K562 (cell line): ENCODE results near the gene MUC15. TPM values are rescaled to one million over a fixed set of nuclear protein-coding genes. Genes with fewer than 3 reads are reported as not detected.

Experiments
- ATAC-seq: fragments of 200-7000 bp; cut with Tn5 transposase; 3 replicates; pipeline ENCODE4 v1.9.1; 2020; ENCODE audit warnings: moderate library complexity
- BruUV-seq: library from RNA; stranded (reverse); fragments of 400-500 nt; replicated peaks from 2 replicates; lab custom pipeline; 2021; lab: Mats Ljungman, UMichigan
- CTCF ChIA-PET: fragments of 300-600 bp; formaldehyde crosslinking; extraction: SDS; loops from one replicate; lab custom pipeline; 2021; ENCODE audit warnings: low intra/inter-chr PET ratio; lab: Yijun Ruan, JAX
- POLR2A ChIA-PET: fragments of 300-600, 350-650 bp; sonication (Branson Sonifier 250); formaldehyde crosslinking; extraction: SDS; loops from one replicate; lab custom pipeline; 2021; ENCODE audit warnings: antibody characterized with exemption, inconsistent platforms; lab: Yijun Ruan, JAX
- DNase-seq, 4 experiments: peaks; one replicate each; pipeline versions ENCODE4 v3.0.0 to v3.0.0-alpha.2; 2011 to 2018; ENCODE audit warnings: low spot score in 3 of 4, mixed read lengths in 3 of 4; ENCODE audit errors: extremely low read depth in 1 of 4
- FAIRE-seq: peaks from 2 replicates; lab custom pipeline; 2011; peaks lifted over from hg19 to GRCh38; lab: Jason Lieb, UNC
- H2AFZ ChIP-seq: 2 replicates; pipeline ENCODE4 v1.6.0; 2011; ENCODE audit warnings: low read depth, low read length, control low read depth, inconsistent platforms
- H3K27ac ChIP-seq: fragments of 200-600 bp; 3 replicates; pipeline ENCODE4 v1.8.0; 2011; ENCODE audit warnings: low read depth, mild to moderate bottlenecking, control low read depth, inconsistent platforms, low read length, moderate library complexity, mixed read lengths; ENCODE audit errors: extremely low read depth
- H3K27me3 ChIP-seq, 2 experiments: fragments of 300-600 bp in 1 of 2; 2 replicates in 1 of 2; 3 replicates in 1 of 2; pipeline versions ENCODE4 v1.6.0 to v1.8.0; 2011; ENCODE audit warnings: inconsistent platforms in 2 of 2, low read length in 2 of 2, mild to moderate bottlenecking in 1 of 2, mixed read lengths in 1 of 2, moderate library complexity in 1 of 2; ENCODE audit not compliant: control insufficient read depth in 2 of 2, insufficient read depth in 2 of 2
- H3K36me3 ChIP-seq: fragments of 300-600 bp; 3 replicates; pipeline ENCODE4 v1.8.0; 2011; ENCODE audit warnings: mild to moderate bottlenecking, low read length, inconsistent platforms; ENCODE audit not compliant: control insufficient read depth, insufficient read depth
- H3K4me1 ChIP-seq, 2 experiments: fragments of 200-600 bp in 1 of 2; replicated peaks in 1 of 2; 2 replicates in 1 of 2; 3 replicates in 1 of 2; pipeline versions ENCODE4 v1.5.1 to v1.8.0; 2011; ENCODE audit warnings: inconsistent platforms in 2 of 2, low read length in 2 of 2, mild to moderate bottlenecking in 1 of 2, mixed read lengths in 1 of 2, moderate library complexity in 1 of 2; ENCODE audit not compliant: control insufficient read depth in 2 of 2, insufficient read depth in 2 of 2
- H3K4me2 ChIP-seq: 2 replicates; pipeline ENCODE4 v1.6.1; 2011; ENCODE audit warnings: low read length, control low read depth, inconsistent platforms, mixed read lengths; ENCODE audit not compliant: insufficient read depth
- H3K4me3 ChIP-seq: fragments of 200-600 bp; sonication (generic), shearing (Covaris generic); 2 replicates; pipeline ENCODE4 v1.5.1; 2016; ENCODE audit warnings: control low read depth, inconsistent platforms
- H3K79me2 ChIP-seq: fragments of 200-600 bp; 3 replicates; pipeline ENCODE4 v1.8.0; 2011; ENCODE audit warnings: low read length, inconsistent platforms; ENCODE audit not compliant: control insufficient read depth, insufficient read depth
- H3K9ac ChIP-seq, 2 experiments: 2 replicates each; pipeline versions ENCODE4 v1.6.0 to v1.6.1; 2011; ENCODE audit warnings: low read depth in 2 of 2, low read length in 2 of 2, control low read depth in 1 of 2, inconsistent platforms in 1 of 2, mild to moderate bottlenecking in 1 of 2, mixed read lengths in 1 of 2; ENCODE audit not compliant: insufficient read depth in 1 of 2
- H3K9me1 ChIP-seq: one replicate; pipeline ENCODE4 v1.6.0; 2011; ENCODE audit warnings: inconsistent platforms, mild to moderate bottlenecking, low read length, moderate library complexity; ENCODE audit not compliant: control insufficient read depth, insufficient read depth
- H3K9me3 ChIP-seq: replicated peaks from 2 replicates; pipeline ENCODE4 v1.5.1; 2011; ENCODE audit warnings: low read depth, low read length, inconsistent platforms; ENCODE audit not compliant: control insufficient read depth, insufficient read depth
- H4K20me1 ChIP-seq: replicated peaks from 2 replicates; pipeline ENCODE4 v1.6.1; 2011; ENCODE audit warnings: low read length, inconsistent platforms, mixed read lengths; ENCODE audit not compliant: control insufficient read depth, insufficient read depth
- GATA2 ChIP-seq: sonication (generic); formaldehyde crosslinking; IDR thresholded peaks from 2 replicates; pipeline ENCODE4 v1.4.0; 2020; ENCODE audit warnings: mild to moderate bottlenecking, missing genetic modification reagents
- RBM34 ChIP-seq: fragments of 200-400 bp; formaldehyde crosslinking; IDR thresholded peaks from 2 replicates; pipeline ENCODE4 v1.6.1; 2018; ENCODE audit warnings: low read length, borderline replicate concordance; ENCODE audit not compliant: insufficient read depth
- SMARCE1 ChIP-seq: fragments of 450-650 bp; IDR thresholded peaks from 2 replicates; pipeline ENCODE4 v1.7.1; 2016; ENCODE audit warnings: mild to moderate bottlenecking
- ZEB2 ChIP-seq: fragments of 450-650 bp; IDR thresholded peaks from 2 replicates; pipeline ENCODE4 v1.6.1; 2016
- ZNF830 ChIP-seq: fragments of 250-450 bp; sonication (Bioruptor Pico); IDR thresholded peaks from 2 replicates; pipeline ENCODE4 v1.5.0; 2021; ENCODE audit warnings: mild to moderate bottlenecking
- ZSCAN32 ChIP-seq: fragments of 450-650 bp; formaldehyde crosslinking; IDR thresholded peaks from 2 replicates; pipeline ENCODE4 v1.4.0; 2020; ENCODE audit warnings: mild to moderate bottlenecking, moderate library complexity
- WGBS: fragments of 100-300 bp; shearing (Covaris generic); methylation state at CpG from one replicate; pipeline ENCODE4 v1.1.6; 2016; ENCODE audit warnings: low coverage, mixed read lengths; ENCODE audit not compliant: insufficient coverage; ENCODE audit errors: missing lambda C conversion rate; 5-methylcytosine and 5-hydroxymethylcytosine counted together
- in situ Hi-C: fragments of 300-500 bp; cut with MboI; formaldehyde crosslinking; loops from 4 replicates; pipeline ENCODE4 v1.15.0; 2018; ENCODE audit warnings: inconsistent platforms, mixed read lengths
- intact Hi-C: fragments of 100-400 bp; cut with micrococcal nuclease; formaldehyde crosslinking; loops from 2 replicates; pipeline ENCODE4 v1.14.2; 2022
- polyA plus RNA-seq, 8 experiments: library from polyadenylated mRNA; depleted of rRNA in 4 of 8; stranded (reverse) in 5 of 8; unstranded in 3 of 8; fragments of >200 nt; fragmentation: Nextera tagmentation in 2 of 8; fragmentation: Illumina TruSeq in 1 of 8; extraction: Ambion mirVana in 2 of 8; extraction: Trizol in 1 of 8; gene quantifications; 2 replicates each; pipeline versions ENCODE4 v1.2.1 to v1.2.3, GENCODE V29; 2011 to 2014; ENCODE audit warnings: inconsistent platforms in 1 of 8, missing spikeins in 1 of 8
- total RNA-seq, 7 experiments: library from RNA; depleted of rRNA in 6 of 7; stranded (reverse); fragments of >200 nt in 6 of 7; fragmentation: Illumina TruSeq in 2 of 7; extraction: Trizol in 2 of 7; gene quantifications; 2 replicates each; pipeline versions ENCODE4 v1.2.1 to v1.2.3, GENCODE V29; 2011 to 2021; ENCODE audit warnings: low replicate concordance in 1 of 7
- TF ChIP-seq, protein P1 (sequence below): fragments of 250-450 bp; sonication (Bioruptor Pico); IDR thresholded peaks from 2 replicates; pipeline ENCODE4 v1.5.0; 2021
- TF ChIP-seq, protein P2 (sequence below): IDR thresholded peaks from 3 replicates; pipeline ENCODE4 v1.6.1; 2011; ENCODE audit warnings: borderline replicate concordance, mild to moderate bottlenecking, moderate library complexity; ENCODE audit not compliant: insufficient read length; ENCODE audit errors: extremely low read depth

The MUC15 gene
- total and polyA plus RNA-seq, 9 of the 15 experiments (the other 6 are each of a cell fraction or from before 2014, with no cell fraction given): 0.36 to 1.4 (median 0.65) TPM; not detected in 1

GRCh38 chr11:26572770-26573402 is 823 bp upstream of the MUC15 start:
- Histone ChIP-seq H2AFZ (no peak overlapping the region), H3K4me3 (no peak overlapping the region), H3K27me3 (no peaks in the 10 kb centered on the region), H3K36me3 (no peaks in the 10 kb centered on the region), H3K9me3 (no peaks in the 10 kb centered on the region), H3K79me2 (no peaks in the 10 kb centered on the region), H3K4me2 (no peak overlapping the region), H3K27ac (no peak overlapping the region), H4K20me1 (no peaks in the 10 kb centered on the region), H3K9ac (no peak overlapping the region), H3K4me1 (no peaks in the 10 kb centered on the region), H3K9me1 (no peaks in the 10 kb centered on the region)
- ChIA-PET POLR2A (no interaction called here), CTCF (no interaction called here)
- no peak for DNase-seq
- in situ Hi-C loops: no loop called here
- 1% methylated on average over 11 of the region's 11 CpGs for WGBS
- FAIRE-seq: no peak
- TF ChIP-seq, protein P1, sequence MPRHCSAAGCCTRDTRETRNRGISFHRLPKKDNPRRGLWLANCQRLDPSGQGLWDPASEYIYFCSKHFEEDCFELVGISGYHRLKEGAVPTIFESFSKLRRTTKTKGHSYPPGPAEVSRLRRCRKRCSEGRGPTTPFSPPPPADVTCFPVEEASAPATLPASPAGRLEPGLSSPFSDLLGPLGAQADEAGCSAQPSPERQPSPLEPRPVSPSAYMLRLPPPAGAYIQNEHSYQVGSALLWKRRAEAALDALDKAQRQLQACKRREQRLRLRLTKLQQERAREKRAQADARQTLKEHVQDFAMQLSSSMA (CRISPR knock-in tag): no peak
- TF ChIP-seq GATA2: no peak
- ATAC-seq: no peak
- intact Hi-C loops: no loop called here
- no TSS peak for BruUV-seq

DNA sequence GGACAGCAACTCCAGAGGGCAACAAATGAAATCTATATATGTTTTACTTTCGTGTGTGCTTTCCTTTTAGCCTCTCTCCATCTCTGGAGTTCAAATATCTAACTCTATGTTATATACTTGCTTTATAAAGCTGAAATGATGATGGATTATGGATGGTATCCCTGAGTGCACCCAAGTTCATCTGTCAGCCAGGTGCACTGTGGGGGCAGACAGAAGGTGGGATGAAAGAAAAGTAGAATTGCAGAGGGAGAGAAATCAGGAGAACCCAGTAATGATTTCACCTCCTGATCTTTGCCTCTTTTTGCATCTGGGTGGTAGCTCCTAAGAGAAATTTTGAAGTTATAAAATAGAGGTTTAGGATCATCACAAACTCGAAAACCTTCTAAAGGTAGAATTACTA is 2.4 kb downstream of the MUC15 start:
- no peak overlapping the region for H3K4me3 ChIP-seq
- ATAC-seq (no peak), FAIRE-seq (no peak), DNase-seq (no peak)
- no peaks in the 10 kb centered on the region for H3K9me3 ChIP-seq
- CTCF ChIA-PET: no interaction called here
- WGBS: 0% methylated on average over 2 of the region's 2 CpGs
- no peak overlapping the region for H3K4me2 ChIP-seq
- no peak overlapping the region for H2AFZ ChIP-seq
- H3K9me1 ChIP-seq: no peaks in the 10 kb centered on the region
- POLR2A ChIA-PET: no interaction called here
- BruUV-seq: no TSS peak
- intact Hi-C loops (no loop called here), in situ Hi-C loops (no loop called here)
- no peaks in the 10 kb centered on the region for H3K36me3 ChIP-seq
- no peaks in the 10 kb centered on the region for H3K79me2 ChIP-seq
- H3K9ac ChIP-seq: no peak overlapping the region
- no peaks in the 10 kb centered on the region for H3K27me3 ChIP-seq
- H3K4me1 ChIP-seq: no peaks in the 10 kb centered on the region
- H4K20me1 ChIP-seq: no peaks in the 10 kb centered on the region
- no peak overlapping the region for H3K27ac ChIP-seq
- TF ChIP-seq SMARCE1: no peak
- TF ChIP-seq ZEB2: no peak
- TF ChIP-seq, protein P2, sequence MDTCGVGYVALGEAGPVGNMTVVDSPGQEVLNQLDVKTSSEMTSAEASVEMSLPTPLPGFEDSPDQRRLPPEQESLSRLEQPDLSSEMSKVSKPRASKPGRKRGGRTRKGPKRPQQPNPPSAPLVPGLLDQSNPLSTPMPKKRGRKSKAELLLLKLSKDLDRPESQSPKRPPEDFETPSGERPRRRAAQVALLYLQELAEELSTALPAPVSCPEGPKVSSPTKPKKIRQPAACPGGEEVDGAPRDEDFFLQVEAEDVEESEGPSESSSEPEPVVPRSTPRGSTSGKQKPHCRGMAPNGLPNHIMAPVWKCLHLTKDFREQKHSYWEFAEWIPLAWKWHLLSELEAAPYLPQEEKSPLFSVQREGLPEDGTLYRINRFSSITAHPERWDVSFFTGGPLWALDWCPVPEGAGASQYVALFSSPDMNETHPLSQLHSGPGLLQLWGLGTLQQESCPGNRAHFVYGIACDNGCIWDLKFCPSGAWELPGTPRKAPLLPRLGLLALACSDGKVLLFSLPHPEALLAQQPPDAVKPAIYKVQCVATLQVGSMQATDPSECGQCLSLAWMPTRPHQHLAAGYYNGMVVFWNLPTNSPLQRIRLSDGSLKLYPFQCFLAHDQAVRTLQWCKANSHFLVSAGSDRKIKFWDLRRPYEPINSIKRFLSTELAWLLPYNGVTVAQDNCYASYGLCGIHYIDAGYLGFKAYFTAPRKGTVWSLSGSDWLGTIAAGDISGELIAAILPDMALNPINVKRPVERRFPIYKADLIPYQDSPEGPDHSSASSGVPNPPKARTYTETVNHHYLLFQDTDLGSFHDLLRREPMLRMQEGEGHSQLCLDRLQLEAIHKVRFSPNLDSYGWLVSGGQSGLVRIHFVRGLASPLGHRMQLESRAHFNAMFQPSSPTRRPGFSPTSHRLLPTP: no peak
- no peak for TF ChIP-seq RBM34
- TF ChIP-seq ZSCAN32 (CRISPR knock-in tag): no peak
- no peak for TF ChIP-seq ZNF830
